HG03342 (cell line): ENCODE data around the gene ZNF467.

Source experiments
- ATAC-seq: cut with Tn5 transposase; IDR thresholded peaks from one replicate; pipeline ENCODE4 v1.9.1; 2021; ENCODE audit warnings: mild to moderate bottlenecking, moderate library complexity; ENCODE audit not compliant: unreplicated experiment

Gene ZNF467

GRCh38 chr7:149787428-149788299, 14.3 kb upstream of the ZNF467 start:
- no peak for ATAC-seq

DNA sequence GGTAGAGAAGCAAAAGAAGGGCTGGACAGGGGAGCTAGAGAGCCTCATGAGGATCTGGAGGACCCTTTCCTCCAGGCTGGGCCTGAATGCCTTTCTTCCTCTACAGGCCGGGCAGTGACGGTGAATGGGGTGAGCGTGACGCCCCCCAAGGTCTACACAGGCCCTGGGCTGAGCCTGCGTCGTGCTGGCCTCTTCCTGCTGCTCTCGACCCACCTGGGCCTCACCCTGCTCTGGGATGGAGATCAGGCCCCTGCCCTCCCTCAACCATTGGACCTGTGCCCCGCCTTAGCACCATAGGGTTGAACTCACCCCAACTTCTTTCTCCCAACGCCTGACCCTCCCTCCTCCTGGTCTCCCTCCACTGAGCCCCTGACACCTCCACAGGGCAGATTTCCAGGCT, 12.6 kb upstream of the ZNF467 start:
- ATAC-seq, result no peak

GRCh38 chr7:149785402-149785801, 12.0 kb upstream of the ZNF467 start:
- ATAC-seq, result no peak

DNA sequence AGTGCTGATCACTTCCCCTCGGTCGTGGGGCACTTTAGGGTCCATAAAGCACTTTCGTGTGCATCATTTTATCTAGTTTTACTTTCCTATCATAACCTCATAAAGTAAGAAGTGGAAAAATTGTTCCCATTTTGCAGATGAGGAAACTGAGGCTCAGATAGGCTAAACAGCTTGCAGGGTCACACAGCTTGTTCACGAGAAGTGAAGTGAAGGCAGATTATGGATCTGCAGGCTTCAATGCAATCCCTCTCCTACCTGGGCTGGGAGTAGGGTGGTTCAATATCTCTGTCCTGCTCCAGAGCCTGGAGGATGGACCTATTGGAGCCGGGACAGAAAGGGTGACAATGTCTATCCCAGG, 10.8 kb upstream of the ZNF467 start:
- ATAC-seq, result no peak

GRCh38 chr7:149783386-149784250, 10.2 kb upstream of the ZNF467 start:
- ATAC-seq, result no peak

- no peak for ATAC-seq
Measured at GRCh38 chr7:149782682-149783345, 9.4 kb upstream of the ZNF467 start.

GRCh38 chr7:149781921-149782320, 8.5 kb upstream of the ZNF467 start:
- ATAC-seq, result no peak

GRCh38 chr7:149780636-149781419, 7.4 kb upstream of the ZNF467 start:
- no peak for ATAC-seq

DNA sequence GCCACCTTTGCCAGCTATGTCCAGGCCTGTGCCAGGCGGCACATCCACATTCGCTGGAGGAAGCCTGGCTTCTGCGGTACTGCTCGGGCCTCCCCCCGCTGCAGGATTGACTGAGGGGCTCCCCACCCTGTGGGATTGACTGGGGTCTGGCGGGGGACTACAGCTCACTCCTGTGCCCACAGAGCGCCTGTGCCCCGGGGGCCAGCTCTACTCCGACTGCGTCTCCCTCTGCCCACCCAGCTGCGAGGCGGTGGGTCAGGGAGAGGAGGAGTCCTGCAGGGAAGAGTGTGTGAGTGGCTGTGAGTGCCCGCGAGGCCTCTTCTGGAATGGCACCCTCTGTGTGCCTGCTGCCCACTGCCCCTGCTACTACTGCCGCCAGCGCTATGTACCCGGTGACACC, 6.7 kb upstream of the ZNF467 start:
- ATAC-seq, result no peak

GRCh38 chr7:149779502-149779805, 6.1 kb upstream of the ZNF467 start:
- no peak for ATAC-seq

- no peak for ATAC-seq
Measured at GRCh38 chr7:149778696-149779501, 5.5 kb upstream of the ZNF467 start.

DNA sequence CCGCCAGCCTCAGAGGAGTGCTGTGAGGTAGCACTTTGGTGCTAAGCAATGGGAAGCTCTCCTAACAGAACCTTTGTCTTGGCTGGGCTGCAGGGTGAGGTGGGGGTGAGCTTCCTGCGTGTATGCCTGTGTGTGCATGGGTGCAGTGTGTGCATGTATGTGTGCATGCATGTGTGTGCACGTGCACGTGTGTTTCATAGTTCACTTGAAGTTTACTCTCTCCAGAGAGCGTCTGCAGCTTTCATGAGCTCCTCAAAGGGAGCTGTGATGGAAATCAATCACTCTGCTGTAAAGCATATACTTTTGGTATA, 4.9 kb upstream of the ZNF467 start:
- no peak for ATAC-seq

GRCh38 chr7:149777551-149778326, 4.4 kb upstream of the ZNF467 start:
- ATAC-seq, result no peak

DNA sequence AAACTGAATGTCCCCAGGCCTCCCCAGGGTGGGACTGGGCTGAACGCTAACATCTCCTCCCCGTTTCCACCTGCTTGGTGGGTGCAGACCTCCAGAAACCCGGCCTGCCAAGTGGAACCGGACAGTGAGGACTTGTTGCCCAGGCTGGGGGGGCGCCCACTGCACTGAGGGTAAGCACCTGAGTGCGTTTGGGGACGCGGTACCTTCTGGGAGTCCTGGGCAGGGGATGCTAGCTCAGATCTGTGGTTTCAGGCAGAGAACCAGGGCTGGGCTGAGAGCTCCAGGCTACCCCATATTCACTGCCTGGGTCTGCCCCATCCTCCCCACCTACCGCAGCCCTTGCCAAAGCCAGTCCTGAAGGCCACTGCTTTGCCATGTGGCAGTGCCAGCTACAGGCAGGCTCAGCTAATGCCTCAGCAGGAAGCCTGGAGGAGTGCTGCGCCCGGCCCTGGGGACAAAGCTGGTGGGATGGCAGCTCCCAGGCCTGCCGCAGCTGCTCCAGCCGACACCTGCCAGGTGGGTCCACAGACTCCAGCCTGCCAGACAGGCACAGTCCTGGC, 3.5 kb upstream of the ZNF467 start:
- no peak for ATAC-seq

GRCh38 chr7:149776289-149776688, 2.9 kb upstream of the ZNF467 start:
- no peak for ATAC-seq

DNA sequence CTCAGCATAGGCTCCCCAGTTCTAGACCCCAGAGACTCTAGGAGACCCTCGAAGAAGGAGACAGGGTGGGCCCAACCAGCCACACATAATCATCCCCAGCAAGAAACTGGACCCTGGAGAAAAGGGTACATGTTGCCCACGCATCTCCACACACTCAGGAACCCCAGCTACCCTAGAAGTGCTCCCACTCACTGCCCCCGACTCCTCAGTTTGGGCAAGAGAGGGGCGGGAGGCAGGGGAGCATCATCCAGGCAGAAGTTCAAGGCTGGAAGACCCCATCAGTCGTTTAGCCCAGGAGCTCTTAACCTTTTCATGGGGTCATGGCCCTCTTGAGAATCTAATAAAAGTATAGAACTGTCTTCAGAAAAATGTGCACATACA, 1.8 kb upstream of the ZNF467 start:
- no peak for ATAC-seq

DNA sequence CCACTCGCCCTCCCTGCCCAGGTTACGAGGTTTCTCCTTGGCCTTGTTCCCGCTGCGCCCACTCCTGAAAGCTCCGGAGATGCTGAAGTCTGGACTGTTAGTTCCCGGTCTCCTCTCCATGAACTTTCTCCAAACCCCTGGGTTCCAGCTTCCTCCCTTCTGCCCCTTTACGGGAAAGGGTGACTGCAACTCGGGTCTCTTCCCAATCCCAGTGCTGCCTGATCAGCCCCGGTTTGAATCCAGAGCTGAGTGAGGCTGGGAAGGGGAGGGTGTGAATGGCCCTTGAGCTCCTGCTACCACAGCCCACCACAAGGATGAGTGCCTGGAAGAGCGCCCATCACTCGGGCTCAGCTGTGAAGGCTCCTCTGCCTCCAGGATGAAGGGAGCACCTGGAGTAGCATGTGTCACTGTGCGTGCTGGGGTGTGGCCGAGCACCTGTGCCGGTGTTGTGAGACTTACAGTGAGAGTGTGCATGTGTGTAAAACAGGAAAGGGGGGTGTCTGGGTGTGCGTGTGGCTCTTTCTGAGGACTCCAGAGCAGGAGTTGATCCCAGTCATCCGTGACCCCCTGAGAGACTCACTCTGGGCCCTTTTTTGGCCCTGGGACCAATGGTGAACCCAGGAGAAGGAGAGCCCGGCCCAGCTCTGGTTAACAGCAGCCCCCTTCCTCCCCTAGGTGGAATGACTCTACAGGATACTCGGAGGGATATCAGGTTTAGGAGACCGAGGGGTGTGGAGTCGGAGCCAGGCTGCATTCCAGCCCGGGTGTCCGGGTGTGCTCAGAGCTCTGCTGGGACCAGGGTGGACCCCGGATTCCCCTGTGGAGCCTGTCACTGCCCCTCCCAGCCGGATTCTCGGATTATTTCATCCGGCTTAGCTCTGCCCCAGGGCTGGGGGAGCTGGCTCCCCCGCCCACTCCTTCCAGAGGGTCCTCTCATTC, 1.1 kb upstream of the ZNF467 start:
- ATAC-seq, result no peak

DNA sequence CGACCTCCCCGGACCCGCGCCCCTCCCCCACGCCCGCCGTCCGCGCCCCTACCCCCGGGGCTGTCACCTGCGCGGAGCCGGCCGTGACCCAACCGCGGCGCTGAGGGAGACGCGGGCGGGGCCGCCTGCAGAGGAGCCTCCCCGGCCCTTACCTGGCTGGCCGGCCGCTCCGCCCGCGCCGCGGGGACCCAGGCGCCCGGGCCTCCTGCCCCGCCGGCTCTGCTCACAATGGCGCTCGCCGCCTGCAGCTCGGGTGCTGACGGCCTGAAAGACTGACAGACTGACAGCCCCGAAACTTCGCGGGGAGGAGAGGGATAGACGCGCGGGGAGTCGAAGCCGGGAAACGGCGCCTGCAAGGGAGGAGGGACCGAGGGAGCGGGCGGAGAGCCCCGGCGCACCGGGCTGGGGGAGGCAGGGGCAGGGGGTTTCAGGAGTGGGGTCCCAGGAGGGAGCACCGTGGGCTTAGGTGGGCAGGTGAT, 393 bp downstream of the ZNF467 start:
- ATAC-seq, result no peak
